ENCODE results near the gene RASSF6.
"Not testable (repeated sequence)": the region's sequence is repeated elsewhere in the genome, so short reads cannot be mapped to it uniquely, and the experiment has no call there.

Gene RASSF6

DNA sequence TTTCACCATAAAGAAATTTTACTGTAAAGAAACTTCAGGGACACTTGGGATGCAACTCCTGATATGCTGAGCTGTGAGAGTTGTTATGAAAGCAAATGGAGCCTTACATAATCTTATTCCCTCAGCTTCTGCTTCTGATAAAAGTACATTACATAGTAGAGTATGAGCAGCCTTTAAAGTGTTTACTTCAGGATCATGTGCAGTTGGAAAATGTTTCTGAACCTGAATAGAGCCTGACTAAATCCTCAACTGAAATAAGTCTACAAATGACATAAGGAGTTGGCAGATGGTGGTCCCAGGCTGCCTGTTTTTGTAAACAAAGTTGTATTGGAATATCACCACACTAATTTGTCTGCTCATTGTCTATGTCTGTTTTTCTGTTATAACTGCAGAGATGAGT, 19.3 kb downstream of the RASSF6 start:
- TF ChIP-seq, protein P1, sequence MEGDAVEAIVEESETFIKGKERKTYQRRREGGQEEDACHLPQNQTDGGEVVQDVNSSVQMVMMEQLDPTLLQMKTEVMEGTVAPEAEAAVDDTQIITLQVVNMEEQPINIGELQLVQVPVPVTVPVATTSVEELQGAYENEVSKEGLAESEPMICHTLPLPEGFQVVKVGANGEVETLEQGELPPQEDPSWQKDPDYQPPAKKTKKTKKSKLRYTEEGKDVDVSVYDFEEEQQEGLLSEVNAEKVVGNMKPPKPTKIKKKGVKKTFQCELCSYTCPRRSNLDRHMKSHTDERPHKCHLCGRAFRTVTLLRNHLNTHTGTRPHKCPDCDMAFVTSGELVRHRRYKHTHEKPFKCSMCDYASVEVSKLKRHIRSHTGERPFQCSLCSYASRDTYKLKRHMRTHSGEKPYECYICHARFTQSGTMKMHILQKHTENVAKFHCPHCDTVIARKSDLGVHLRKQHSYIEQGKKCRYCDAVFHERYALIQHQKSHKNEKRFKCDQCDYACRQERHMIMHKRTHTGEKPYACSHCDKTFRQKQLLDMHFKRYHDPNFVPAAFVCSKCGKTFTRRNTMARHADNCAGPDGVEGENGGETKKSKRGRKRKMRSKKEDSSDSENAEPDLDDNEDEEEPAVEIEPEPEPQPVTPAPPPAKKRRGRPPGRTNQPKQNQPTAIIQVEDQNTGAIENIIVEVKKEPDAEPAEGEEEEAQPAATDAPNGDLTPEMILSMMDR (IDR thresholded peaks at IDR 0.05) = no peak
- no peaks in the 10 kb centered on the region for H3K9me3 ChIP-seq
- no peak overlapping the region for H3K27ac ChIP-seq
- no peaks in the 10 kb centered on the region for H3K4me1 ChIP-seq (ENCODE audit: control insufficient read depth in 1 of 2, insufficient read depth in 1 of 2, low read depth in 1 of 2, low read length in 1 of 2)
- no peaks in the 10 kb centered on the region for H3K36me3 ChIP-seq
- no peaks in the 10 kb centered on the region for H3K27me3 ChIP-seq
- no peak overlapping the region for H3K4me3 ChIP-seq (ENCODE audit: low read depth in 1 of 2, low read length in 1 of 2)

DNA sequence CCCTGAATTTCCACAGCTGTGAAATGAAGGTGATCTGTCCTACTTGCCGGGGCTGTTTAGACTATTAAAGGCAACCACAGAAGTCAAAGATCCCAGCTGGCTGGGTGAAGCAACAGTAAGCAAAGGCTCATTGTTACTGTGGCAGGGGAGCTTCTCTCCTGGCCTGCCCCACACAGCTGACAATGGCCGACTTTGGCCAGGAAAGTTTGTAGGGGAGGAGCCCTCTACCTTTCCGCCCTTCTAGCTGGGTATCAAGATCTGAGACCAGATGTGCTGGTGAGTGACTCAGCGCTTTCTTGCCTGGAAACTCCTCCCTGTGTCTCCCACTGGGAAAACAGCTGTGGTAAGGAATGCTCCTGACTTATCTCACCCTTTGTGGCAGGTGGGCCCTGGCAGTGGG, 21.1 kb downstream of the RASSF6 start:
- Histone ChIP-seq H3K9me3 (no peaks in the 10 kb centered on the region), H3K4me3 (ENCODE audit: low read depth in 1 of 2, low read length in 1 of 2) (no peak overlapping the region), H3K27ac (no peak overlapping the region), H3K4me1 (ENCODE audit: control insufficient read depth in 1 of 2, insufficient read depth in 1 of 2, low read depth in 1 of 2, low read length in 1 of 2) (no peaks in the 10 kb centered on the region), H3K27me3 (no peaks in the 10 kb centered on the region), H3K36me3 (no peaks in the 10 kb centered on the region)
- TF ChIP-seq, protein P1 (IDR thresholded peaks at IDR 0.05) = no peak

DNA sequence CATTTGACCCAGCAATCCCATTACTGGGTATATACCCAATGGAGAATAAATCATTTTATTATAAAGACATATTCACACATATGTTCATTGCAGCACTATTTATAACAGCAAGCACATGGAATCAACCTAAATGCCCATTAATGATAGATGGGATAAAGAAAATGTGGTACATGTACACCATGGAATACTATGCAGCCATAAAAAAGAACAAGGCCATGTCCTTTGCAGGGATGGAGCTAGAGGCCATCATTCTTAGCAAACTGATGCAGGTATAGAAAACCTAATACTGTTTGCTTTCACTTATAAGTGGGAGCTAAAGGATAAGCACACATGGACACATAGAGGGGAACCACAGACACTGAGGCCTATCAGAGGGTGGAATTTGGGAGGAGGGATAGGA, 22.6 kb downstream of the RASSF6 start:
- Histone ChIP-seq H3K4me1 (ENCODE audit: control insufficient read depth in 1 of 2, insufficient read depth in 1 of 2, low read depth in 1 of 2, low read length in 1 of 2) (no peaks in the 10 kb centered on the region), H3K27ac (no peak overlapping the region), H3K9me3 (no peaks in the 10 kb centered on the region), H3K27me3 (no peaks in the 10 kb centered on the region), H3K36me3 (no peaks in the 10 kb centered on the region), H3K4me3 (ENCODE audit: low read depth in 1 of 2, low read length in 1 of 2) (no peak overlapping the region)
- TF ChIP-seq, protein P1 (IDR thresholded peaks at IDR 0.05) = no peak

DNA sequence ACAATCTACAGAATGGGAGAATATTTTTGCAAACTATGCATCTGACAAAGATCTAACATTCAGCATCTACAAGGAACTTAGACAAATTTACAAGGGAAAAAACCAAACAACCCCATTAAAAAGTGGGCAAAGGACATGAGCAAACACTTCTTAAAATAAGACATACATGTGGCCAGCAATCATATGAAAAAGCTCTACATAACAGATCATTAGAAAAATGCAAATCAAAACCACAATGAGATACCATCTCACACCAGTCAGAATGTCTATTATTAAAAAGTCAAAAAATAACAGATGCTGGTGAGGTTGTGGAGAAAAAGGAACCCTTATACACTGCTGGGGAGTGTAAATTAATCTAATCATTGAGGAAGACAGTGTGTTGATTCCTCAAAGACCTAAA, 23.1 kb downstream of the RASSF6 start:
- H3K4me1 ChIP-seq (ENCODE audit: control insufficient read depth in 1 of 2, insufficient read depth in 1 of 2, low read depth in 1 of 2, low read length in 1 of 2); H3K9me3 ChIP-seq; H3K27me3 ChIP-seq; H3K27ac ChIP-seq; H3K4me3 ChIP-seq (ENCODE audit: low read depth in 1 of 2, low read length in 1 of 2); H3K36me3 ChIP-seq: not testable (repeated sequence)

DNA sequence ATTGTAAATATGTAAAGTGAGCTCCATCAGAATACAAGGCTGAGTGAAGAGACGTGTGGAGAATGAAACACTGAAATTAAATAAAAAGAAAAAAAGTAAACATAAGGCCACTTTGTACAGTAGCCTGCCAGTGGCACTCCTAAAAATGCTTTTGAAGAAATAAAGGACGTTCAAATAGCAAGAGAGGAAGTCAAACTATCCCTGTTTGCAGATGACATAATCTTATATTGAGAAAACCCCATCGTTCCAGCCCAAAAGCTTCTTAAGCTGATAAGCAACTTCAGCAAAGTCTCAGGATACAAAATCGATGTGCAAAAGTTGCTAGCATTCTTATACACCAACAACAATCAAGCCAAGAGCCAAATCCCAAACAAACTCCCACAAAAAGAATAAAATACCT, 24.2 kb downstream of the RASSF6 start:
- TF ChIP-seq, protein P1 (IDR thresholded peaks at IDR 0.05) = no peak
- no peaks in the 10 kb centered on the region for H3K9me3 ChIP-seq

DNA sequence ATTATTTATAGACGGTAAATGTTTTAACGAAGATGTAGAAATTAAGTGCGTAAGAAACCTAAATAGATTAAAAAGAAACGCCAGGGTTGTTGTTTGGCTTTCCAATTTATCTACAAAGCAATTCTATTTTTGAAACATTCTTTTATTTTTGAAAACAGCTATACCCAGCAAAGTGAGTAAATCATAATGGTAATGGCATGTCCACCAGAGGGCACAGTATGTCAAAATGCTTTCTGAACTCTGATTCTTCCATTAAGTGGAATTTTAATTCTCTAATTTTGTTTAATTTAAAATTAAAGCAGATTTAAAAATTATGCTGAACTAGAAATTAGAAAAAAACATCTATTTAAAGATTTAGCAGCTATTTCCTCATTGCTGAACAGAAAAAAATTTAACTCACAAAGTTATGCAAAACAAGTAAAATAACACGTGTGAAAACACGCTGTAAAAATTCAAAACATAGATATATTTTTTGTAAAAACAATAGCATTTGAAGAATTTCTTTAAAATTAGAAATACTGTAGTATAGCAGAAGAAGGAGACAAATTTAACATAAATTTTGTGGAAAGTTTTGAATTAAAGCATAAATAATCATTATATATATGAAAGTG, 26.5 kb downstream of the RASSF6 start:
- TF ChIP-seq, protein P1 (IDR thresholded peaks at IDR 0.05) = no peak
- no peak overlapping the region for H3K4me3 ChIP-seq (ENCODE audit: low read depth in 1 of 2, low read length in 1 of 2)
- H3K4me1 ChIP-seq (ENCODE audit: control insufficient read depth in 1 of 2, insufficient read depth in 1 of 2, low read depth in 1 of 2, low read length in 1 of 2) = no peaks in the 10 kb centered on the region
- no peaks in the 10 kb centered on the region for H3K9me3 ChIP-seq
- no peaks in the 10 kb centered on the region for H3K27me3 ChIP-seq
- no peak overlapping the region for H3K27ac ChIP-seq
- H3K36me3 ChIP-seq = no peaks in the 10 kb centered on the region

More for the DNA sequence above, 24.2 kb downstream of the RASSF6 start:
- no peak overlapping the region for H3K27ac ChIP-seq
- H3K36me3 ChIP-seq = no peaks in the 10 kb centered on the region
- H3K27me3 ChIP-seq = no peaks in the 10 kb centered on the region
- H3K4me3 ChIP-seq (ENCODE audit: low read depth in 1 of 2, low read length in 1 of 2) = no peak overlapping the region
- H3K4me1 ChIP-seq (ENCODE audit: control insufficient read depth in 1 of 2, insufficient read depth in 1 of 2, low read depth in 1 of 2, low read length in 1 of 2) = no peaks in the 10 kb centered on the region
